Spinal cord (tissue), 10 donors: ENCODE results near the gene RPS6KB1. TPM values are rescaled to one million over a fixed set of nuclear protein-coding genes. Genes with fewer than 3 reads are reported as not detected.
"Not testable (repeated sequence)": the region's sequence is repeated elsewhere in the genome, so short reads cannot be mapped to it uniquely, and the experiment has no call there.

ENCODE experiments used
- DNase-seq, 6 donors: peaks; one replicate each; pipeline versions ENCODE4 v3.0.0 to v3.0.0-alpha.2; 2013 to 2015; ENCODE audit warnings: low spot score in 6 of 6, low read depth in 4 of 6
- H3K27ac ChIP-seq: one replicate; pipeline ENCODE4 v1.5.1; 2013; ENCODE audit warnings: low read depth, low read length, control low read depth
- H3K27me3 ChIP-seq: one replicate; pipeline ENCODE4 v1.6.1; 2013; ENCODE audit warnings: low read length; ENCODE audit not compliant: control insufficient read depth, insufficient read depth
- H3K36me3 ChIP-seq: one replicate; pipeline ENCODE4 v1.6.1; 2013; ENCODE audit warnings: low read length; ENCODE audit not compliant: control insufficient read depth, insufficient read depth
- H3K4me1 ChIP-seq: one replicate; pipeline ENCODE4 v1.6.1; 2013; ENCODE audit warnings: low read length; ENCODE audit not compliant: control insufficient read depth, insufficient read depth
- H3K4me3 ChIP-seq: one replicate; pipeline ENCODE4 v1.5.1; 2013; ENCODE audit warnings: low read depth, low read length, control low read depth
- H3K9me3 ChIP-seq: one replicate; pipeline ENCODE4 v1.6.1; 2013; ENCODE audit warnings: low read length; ENCODE audit not compliant: control insufficient read depth, insufficient read depth
- WGBS: methylation state at CpG from one replicate; pipeline ENCODE4 v1.1.5; 2013; ENCODE audit warnings: missing lambda C conversion rate; ENCODE audit not compliant: insufficient coverage; 5-methylcytosine and 5-hydroxymethylcytosine counted together
- polyA plus RNA-seq, 2 donors: library from polyadenylated mRNA; unstranded; fragments of 120-200 nt; gene quantifications; one replicate each; pipeline ENCODE4 v1.2.1, GENCODE V29; 2013; ENCODE audit not compliant: insufficient read length in 2 of 2
- total RNA-seq, 2 donors: library from RNA; depleted of rRNA in 1 of 2; stranded (reverse); fragments of 120-200 nt in 1 of 2; fragments of >200 nt in 1 of 2; gene quantifications; one replicate each; pipeline versions ENCODE4 v1.2.3 to v1.2.4, GENCODE V29; 2013 to 2014
- donor health status: healthy.

RPS6KB1 gene
- total and polyA plus RNA-seq, 4 donors = 29.2 to 41.6 (median 31.6) TPM

GRCh38 chr17:59852847-59853167 is 40.1 kb upstream of the RPS6KB1 start:
- not testable (repeated sequence) for H3K4me3 ChIP-seq, DNase-seq, H3K9me3 ChIP-seq, H3K36me3 ChIP-seq, H3K27me3 ChIP-seq, H3K4me1 ChIP-seq, H3K27ac ChIP-seq
- 97% methylated on average over 7 of the region's 7 CpGs for WGBS

GRCh38 chr17:59853168-59853918 is 39.6 kb upstream of the RPS6KB1 start:
- H3K27me3 ChIP-seq = no peaks in the 10 kb centered on the region
- no peaks in the 10 kb centered on the region for H3K36me3 ChIP-seq
- 98% methylated on average over 8 of the region's 14 CpGs for WGBS
- H3K4me1 ChIP-seq = peaks cover 10% of the 10 kb centered on the region
- H3K27ac ChIP-seq = no peak overlapping the region
- H3K9me3 ChIP-seq = no peaks in the 10 kb centered on the region
- no peak overlapping the region for H3K4me3 ChIP-seq
- DNase-seq = no peak

GRCh38 chr17:59853919-59854729 is 38.8 kb upstream of the RPS6KB1 start:
- H3K27ac ChIP-seq, DNase-seq, H3K9me3 ChIP-seq, H3K27me3 ChIP-seq, H3K36me3 ChIP-seq, H3K4me3 ChIP-seq, H3K4me1 ChIP-seq: not testable (repeated sequence)
- WGBS = 100% methylated on average over 4 of the region's 10 CpGs

GRCh38 chr17:59856859-59857794 is 35.8 kb upstream of the RPS6KB1 start:
- Histone ChIP-seq H3K27me3 (no peaks in the 10 kb centered on the region), H3K27ac (no peak overlapping the region), H3K4me1 (peaks cover under 1% of the 10 kb centered on the region), H3K4me3 (no peak overlapping the region), H3K36me3 (peaks cover 11% of the 10 kb centered on the region), H3K9me3 (no peaks in the 10 kb centered on the region)
- DNase-seq = no peak
- 71% methylated on average over 3 of the region's 3 CpGs for WGBS

GRCh38 chr17:59858167-59858816 is 34.6 kb upstream of the RPS6KB1 start:
- WGBS = 100% methylated on average over 1 of the region's 5 CpGs
- Histone ChIP-seq H3K9me3 (no peaks in the 10 kb centered on the region), H3K27ac (no peak overlapping the region), H3K36me3 (peaks cover 14% of the 10 kb centered on the region), H3K4me3 (no peak overlapping the region), H3K27me3 (no peaks in the 10 kb centered on the region), H3K4me1 (no peaks in the 10 kb centered on the region)
- DNase-seq = no peak

GRCh38 chr17:59858932-59859331 is 34.0 kb upstream of the RPS6KB1 start:
- no peaks in the 10 kb centered on the region for H3K4me1 ChIP-seq
- 100% methylated on average over 1 of the region's 3 CpGs for WGBS
- no peak overlapping the region for H3K4me3 ChIP-seq
- DNase-seq = no peak
- no peak overlapping the region for H3K27ac ChIP-seq
- H3K27me3 ChIP-seq = no peaks in the 10 kb centered on the region
- no peaks in the 10 kb centered on the region for H3K9me3 ChIP-seq
- peaks cover 15% of the 10 kb centered on the region for H3K36me3 ChIP-seq

- H3K4me3 ChIP-seq = no peak overlapping the region
- no peaks in the 10 kb centered on the region for H3K27me3 ChIP-seq
- peaks cover 19% of the 10 kb centered on the region for H3K36me3 ChIP-seq
- H3K9me3 ChIP-seq = no peaks in the 10 kb centered on the region
- WGBS = no CpG with 5 or more reads among the region's 2 CpGs
- peak in 2 of 6 donors; percentile 70 to 72 for DNase-seq
- no peak overlapping the region for H3K27ac ChIP-seq
- no peaks in the 10 kb centered on the region for H3K4me1 ChIP-seq
Observed at GRCh38 chr17:59859444-59860025, 33.4 kb upstream of the RPS6KB1 start.

GRCh38 chr17:59863616-59864015 is 29.3 kb upstream of the RPS6KB1 start:
- H3K36me3 ChIP-seq = peaks cover 33% of the 10 kb centered on the region
- no peaks in the 10 kb centered on the region for H3K9me3 ChIP-seq

GRCh38 chr17:59869941-59870218 is 23.0 kb upstream of the RPS6KB1 start:
- H3K27ac ChIP-seq = no peak overlapping the region
- H3K36me3 ChIP-seq = peaks cover 19% of the 10 kb centered on the region

More at GRCh38 chr17:59863616-59864015, 29.3 kb upstream of the RPS6KB1 start:
- Histone ChIP-seq H3K27ac (no peak overlapping the region), H3K4me3 (no peak overlapping the region), H3K27me3 (no peaks in the 10 kb centered on the region), H3K4me1 (no peaks in the 10 kb centered on the region)
- no CpG with 5 or more reads among the region's 3 CpGs for WGBS
- DNase-seq = no peak

More at GRCh38 chr17:59869941-59870218, 23.0 kb upstream of the RPS6KB1 start:
- WGBS = 80% methylated on average over 1 of the region's 1 CpG
- H3K4me1 ChIP-seq = no peaks in the 10 kb centered on the region
- DNase-seq = no peak
- H3K27me3 ChIP-seq = no peaks in the 10 kb centered on the region
- H3K4me3 ChIP-seq = no peak overlapping the region
- no peaks in the 10 kb centered on the region for H3K9me3 ChIP-seq
